PC-9 (cell line): ENCODE results near the gene SUFU.

Experiments
- CTCF ChIP-seq: fragments of 200-600 bp; sonication (generic); conservative IDR thresholded peaks from 2 replicates; pipeline ENCODE4 v1.6.1; 2017; ENCODE audit warnings: mixed run types, antibody characterized with exemption, mild to moderate bottlenecking, moderate library complexity
- EZH2 ChIP-seq: fragments of 200-600 bp; sonication (generic); IDR thresholded peaks from 2 replicates; pipeline ENCODE4 v1.8.0; 2017; ENCODE audit warnings: antibody characterized with exemption, low read depth

- TF ChIP-seq CTCF = no peak
- no peak for TF ChIP-seq EZH2
These were observed 143.1 kb downstream of the SUFU start for GRCh38 chr10:102646610-102647442.
